Glutamatergic neuron (in vitro differentiated cells): ENCODE measurements around the gene TRIM8. TPM values are rescaled to one million over a fixed set of nuclear protein-coding genes. Genes with fewer than 3 reads are reported as not detected.

ENCODE experiments used
- DNase-seq: peaks from one replicate; pipeline ENCODE4 v3.0.0; 2022
- H3K27ac Mint-ChIP-seq: one replicate; pipeline ENCODE4 v1.8.0; 2020; ENCODE audit warnings: mild to moderate bottlenecking, mixed read lengths, inconsistent platforms; ENCODE audit not compliant: unreplicated experiment
- H3K27me3 Mint-ChIP-seq: one replicate; pipeline ENCODE4 v1.8.0; 2020; ENCODE audit warnings: mild to moderate bottlenecking, moderate library complexity, mixed read lengths, inconsistent platforms; ENCODE audit not compliant: unreplicated experiment
- H3K36me3 Mint-ChIP-seq: one replicate; pipeline ENCODE4 v1.8.0; 2020; ENCODE audit warnings: mild to moderate bottlenecking, mixed read lengths, inconsistent platforms; ENCODE audit not compliant: unreplicated experiment
- H3K4me1 Mint-ChIP-seq: one replicate; pipeline ENCODE4 v1.8.0; 2020; ENCODE audit warnings: mild to moderate bottlenecking, low read depth, mixed read lengths, inconsistent platforms; ENCODE audit not compliant: unreplicated experiment
- H3K4me3 Mint-ChIP-seq: one replicate; pipeline ENCODE4 v1.8.0; 2020; ENCODE audit warnings: mild to moderate bottlenecking, mixed read lengths, inconsistent platforms; ENCODE audit not compliant: unreplicated experiment
- H3K9me3 Mint-ChIP-seq: one replicate; pipeline ENCODE4 v1.8.0; 2020; ENCODE audit warnings: mild to moderate bottlenecking, moderate library complexity, mixed read lengths, inconsistent platforms; ENCODE audit not compliant: unreplicated experiment
- CTCF ChIP-seq: fragments of 200-600 bp; sonication (generic); IDR thresholded peaks from one replicate; pipeline ENCODE4 v1.5.0; 2021; ENCODE audit not compliant: partially characterized antibody, unreplicated experiment
- total RNA-seq: library from RNA; stranded (reverse); fragmentation: NEBNext Ultra II Directional; extraction: Animal tissue kit (Norgen Biotek cat#: 25700); gene quantifications from one replicate; pipeline ENCODE4 v1.2.1, GENCODE V29; 2021; ENCODE audit not compliant: unreplicated experiment

The TRIM8 gene
- total RNA-seq, 1 donor from 2014 or later: 74.8 TPM

- no peaks in the 10 kb centered on the region for H3K27me3 Mint-ChIP-seq
Observed at GRCh38 chr10:102704915-102705314, 60.6 kb downstream of the TRIM8 start.

GRCh38 chr10:102705531-102705930 lies 61.3 kb downstream of the TRIM8 start:
- H3K27ac Mint-ChIP-seq: peak overlapping the region; percentile 43
- H3K4me3 Mint-ChIP-seq: no peak overlapping the region
- no peak for DNase-seq
- TF ChIP-seq CTCF: no peak
- peaks cover 6% of the 10 kb centered on the region for H3K4me1 Mint-ChIP-seq
- H3K36me3 Mint-ChIP-seq: no peaks in the 10 kb centered on the region
- peaks cover 2% of the 10 kb centered on the region for H3K9me3 Mint-ChIP-seq
- H3K27me3 Mint-ChIP-seq: no peaks in the 10 kb centered on the region

More at GRCh38 chr10:102704915-102705314, 60.6 kb downstream of the TRIM8 start:
- DNase-seq: no peak
- Mint-ChIP-seq H3K36me3 (no peaks in the 10 kb centered on the region), H3K27ac (peak overlapping the region; percentile 46), H3K9me3 (peaks cover 2% of the 10 kb centered on the region), H3K4me3 (peak overlapping the region; percentile 47), H3K4me1 (peaks cover 6% of the 10 kb centered on the region)
- TF ChIP-seq CTCF: no peak

Other genes with a start within 250 kb of the TRIM8 start
- gene NFKB2, start 248.8 kb upstream of the TRIM8 start, total RNA-seq: 7.5 TPM
- gene PSD, start 225.7 kb upstream of the TRIM8 start, total RNA-seq: 88.5 TPM
- gene FBXL15, start 223.6 kb upstream of the TRIM8 start, total RNA-seq: 23.4 TPM
- 104 TPM for gene CUEDC2, start 211.9 kb upstream of the TRIM8 start, total RNA-seq
- gene C10orf95, start 192.9 kb upstream of the TRIM8 start, total RNA-seq: not detected
- 250 TPM for gene ACTR1A, start 141.8 kb upstream of the TRIM8 start, total RNA-seq
- 19.9 TPM for gene SUFU, start 140.5 kb upstream of the TRIM8 start, total RNA-seq
- 20.3 TPM for gene ARL3, start 69.9 kb downstream of the TRIM8 start, total RNA-seq
- gene SFXN2, start 70.2 kb downstream of the TRIM8 start, total RNA-seq: 5.4 TPM
- 29.6 TPM for gene WBP1L, start 99.5 kb downstream of the TRIM8 start, total RNA-seq
- gene CYP17A1, start 192.9 kb downstream of the TRIM8 start, total RNA-seq: not detected
- gene BORCS7, start 209.8 kb downstream of the TRIM8 start, total RNA-seq: 9.2 TPM
- gene AS3MT, start 225.0 kb downstream of the TRIM8 start, total RNA-seq: 8.3 TPM